ENCODE data around the gene PSMB7. TPM values are rescaled to one million over a fixed set of nuclear protein-coding genes. Genes with fewer than 3 reads are reported as not detected.

PSMB7 gene
- total and polyA plus RNA-seq, 2 donors (not counting 1 experiment from before 2014, with no cell fraction given), result 69.5 to 73.1 TPM

GRCh38 chr9:124375726-124376125 is 39.5 kb downstream of the PSMB7 start:
- H3K79me2 ChIP-seq (ENCODE audit: control insufficient read depth, insufficient read depth, low read length), result peaks cover 84% of the 10 kb centered on the region
- DNase-seq, result no peak
- Mint-ChIP-seq H3K4me3 (no peak overlapping the region), H3K27me3 (no peaks in the 10 kb centered on the region), H3K27ac (no peak overlapping the region), H3K4me1 (peaks cover 3% of the 10 kb centered on the region), H3K9me3 (ENCODE audit: insufficient read depth) (peaks cover 2% of the 10 kb centered on the region)
- intact Hi-C loops (cut with micrococcal nuclease), result no loop called here
- ChIA-PET POLR2A (interaction anchor here (0.6 kb wide), 1 partner anchor 1485 kb away, joined by 3 read pairs; no protein-coding TSS in a partner anchor), CTCF (interaction anchor here (1.2 kb wide), 1 partner anchor 14 kb away, joined by 3 read pairs; no protein-coding TSS in a partner anchor)
- no peak overlapping the region for H2AFZ ChIP-seq (ENCODE audit: insufficient read depth, low read depth, low read length, poor library complexity, severe bottlenecking)
- H4K20me1 ChIP-seq (ENCODE audit: control insufficient read depth, insufficient read depth, low read length, poor library complexity, severe bottlenecking), result peaks cover 31% of the 10 kb centered on the region
- no peak overlapping the region for H3K9ac ChIP-seq (ENCODE audit: low read length)
- TF ChIP-seq CTCF (IDR thresholded peaks at IDR 0.05), result no peak
- no peak for TF ChIP-seq EZH2 (IDR thresholded peaks at IDR 0.05; ENCODE audit: borderline replicate concordance, insufficient read depth, low read depth, low read length, poor library complexity, severe bottlenecking)
- H3K36me3 ChIP-seq (replicated peaks in 1 of 2; ENCODE audit: control extremely low read depth in 1 of 2, control insufficient read depth in 1 of 2, extremely low read depth in 1 of 2, insufficient read depth in 2 of 2, low read length in 1 of 2), result peaks cover 0 to 29% of the 10 kb centered on the region in 2 experiments
- no peak overlapping the region for H3K4me2 ChIP-seq (replicated peaks; ENCODE audit: low read depth, low read length, poor library complexity, severe bottlenecking)
- H3K4me3 ChIP-seq (ENCODE audit: control extremely low read depth in 1 of 5, extremely low read depth in 1 of 5, insufficient read depth in 1 of 5, low read depth in 2 of 5, low read length in 4 of 5), result no peak overlapping the region
- ATAC-seq (ENCODE audit: low read depth), result no peak
- H3K9me3 ChIP-seq (ENCODE audit: control extremely low read depth in 1 of 3, control insufficient read depth in 2 of 3, insufficient read depth in 1 of 3, low read length in 2 of 3), result peaks cover 0 to 2% (median 0%) of the 10 kb centered on the region in 3 donors
- 97% methylated on average over 7 of the region's 9 CpGs for WGBS (ENCODE audit: insufficient coverage)
- H3K27ac ChIP-seq (ENCODE audit: low read length in 2 of 2), result no peak overlapping the region
- H3K4me1 ChIP-seq (ENCODE audit: control insufficient read depth in 2 of 2, insufficient read depth in 2 of 2, low read length in 2 of 2), result no peaks in the 10 kb centered on the region
- no peaks in the 10 kb centered on the region for H3K27me3 ChIP-seq (replicated peaks in 1 of 4; ENCODE audit: control extremely low read depth in 1 of 4, control insufficient read depth in 3 of 4, insufficient read depth in 4 of 4, low read length in 3 of 4)

- no peak overlapping the region for H3K27ac Mint-ChIP-seq
- Histone ChIP-seq H3K4me3 (ENCODE audit: control extremely low read depth in 1 of 5, extremely low read depth in 1 of 5, insufficient read depth in 1 of 5, low read depth in 2 of 5, low read length in 4 of 5) (no peak overlapping the region), H4K20me1 (ENCODE audit: control insufficient read depth, insufficient read depth, low read length, poor library complexity, severe bottlenecking) (peaks cover 27% of the 10 kb centered on the region), H3K9me3 (ENCODE audit: control extremely low read depth in 1 of 3, control insufficient read depth in 2 of 3, insufficient read depth in 1 of 3, low read length in 2 of 3) (peaks cover 0 to 2% (median 0%) of the 10 kb centered on the region in 3 donors), H3K4me1 (ENCODE audit: control insufficient read depth in 2 of 2, insufficient read depth in 2 of 2, low read length in 2 of 2) (no peaks in the 10 kb centered on the region), H3K4me2 (replicated peaks; ENCODE audit: low read depth, low read length, poor library complexity, severe bottlenecking) (no peak overlapping the region), H3K9ac (ENCODE audit: low read length) (no peak overlapping the region), H2AFZ (ENCODE audit: insufficient read depth, low read depth, low read length, poor library complexity, severe bottlenecking) (no peak overlapping the region), H3K27me3 (replicated peaks in 1 of 4; ENCODE audit: control extremely low read depth in 1 of 4, control insufficient read depth in 3 of 4, insufficient read depth in 4 of 4, low read length in 3 of 4) (no peaks in the 10 kb centered on the region), H3K27ac (ENCODE audit: low read length in 2 of 2) (no peak overlapping the region), H3K36me3 (replicated peaks in 1 of 2; ENCODE audit: control extremely low read depth in 1 of 2, control insufficient read depth in 1 of 2, extremely low read depth in 1 of 2, insufficient read depth in 2 of 2, low read length in 1 of 2) (peaks cover 0 to 22% of the 10 kb centered on the region in 2 experiments), H3K79me2 (ENCODE audit: control insufficient read depth, insufficient read depth, low read length) (peaks cover 85% of the 10 kb centered on the region)
- DNase-seq, result no peak
- peaks cover 3% of the 10 kb centered on the region for H3K4me1 Mint-ChIP-seq
- no peak overlapping the region for H3K4me3 Mint-ChIP-seq
- ChIA-PET CTCF (interaction anchor here (0.7 kb wide), 1 partner anchor 14 kb away, joined by 3 read pairs; no protein-coding TSS in a partner anchor), POLR2A (no interaction called here)
- no peaks in the 10 kb centered on the region for H3K27me3 Mint-ChIP-seq
- no peak for ATAC-seq (ENCODE audit: low read depth)
- TF ChIP-seq CTCF (IDR thresholded peaks at IDR 0.05), result no peak
- no peak for TF ChIP-seq EZH2 (IDR thresholded peaks at IDR 0.05; ENCODE audit: borderline replicate concordance, insufficient read depth, low read depth, low read length, poor library complexity, severe bottlenecking)
- intact Hi-C loops (cut with micrococcal nuclease), result no loop called here
- peaks cover 2% of the 10 kb centered on the region for H3K9me3 Mint-ChIP-seq (ENCODE audit: insufficient read depth)
- no CpG with 5 or more reads among the region's 1 CpG for WGBS (ENCODE audit: insufficient coverage)
Observed at GRCh38 chr9:124373851-124374250, 41.4 kb downstream of the PSMB7 start.

All from B cell (primary cell).